Thoracic aorta (tissue), 2 donors: ENCODE data around the gene HSPA12A. TPM values are rescaled to one million over a fixed set of nuclear protein-coding genes. Genes with fewer than 3 reads are reported as not detected.
A peak's percentile ranks its signal among the peaks of the same experiment; 100 is the strongest.

Experiments used
- ATAC-seq: fragments of 150-250 bp; one replicate; pipeline ENCODE4 v1.8.0; 2017; ENCODE audit warnings: low read depth; ENCODE audit not compliant: insufficient number of reproducible peaks, low FRiP score
- DNase-seq: peaks from one replicate; pipeline ENCODE4 v3.0.0-alpha.2; 2020; ENCODE audit warnings: low spot score
- H3K27ac ChIP-seq, 2 donors: fragments of 200-600 bp; sonication (generic); 1 replicate in 1 of 2; 2 replicates in 1 of 2; pipeline ENCODE4 v1.5.1; 2016; ENCODE audit warnings: mild to moderate bottlenecking in 2 of 2, moderate library complexity in 2 of 2
- H3K27me3 ChIP-seq: fragments of 200-600 bp; sonication (generic); replicated peaks from 2 replicates; pipeline ENCODE4 v1.6.0; 2016; ENCODE audit warnings: mild to moderate bottlenecking; ENCODE audit not compliant: insufficient read depth
- H3K36me3 ChIP-seq: fragments of 200-600 bp; sonication (generic); one replicate; pipeline ENCODE4 v1.5.1; 2016
- H3K4me1 ChIP-seq, 2 donors: fragments of 200-600 bp; sonication (generic); 1 replicate in 1 of 2; 2 replicates in 1 of 2; pipeline versions ENCODE4 v1.5.1 to v1.6.0; 2016; ENCODE audit warnings: low read depth in 2 of 2, mild to moderate bottlenecking in 1 of 2; ENCODE audit not compliant: control insufficient read depth in 1 of 2
- H3K4me3 ChIP-seq: fragments of 200-600 bp; sonication (generic); 2 replicates; pipeline ENCODE4 v1.5.1; 2016; ENCODE audit warnings: mild to moderate bottlenecking
- H3K9me3 ChIP-seq: fragments of 200-600 bp; sonication (generic); 2 replicates; pipeline ENCODE4 v1.5.1; 2016
- total RNA-seq, 2 donors: library from RNA; depleted of rRNA; stranded (reverse); fragments of >200 nt; gene quantifications; one replicate each; pipeline versions ENCODE4 v1.1.0 to v1.2.3, GENCODE V29; 2016
- TF ChIP-seq, protein P1 (sequence below): fragments of 200-600 bp; sonication (generic); IDR thresholded peaks from one replicate; pipeline ENCODE4 v1.5.1; 2019; ENCODE audit warnings: antibody characterized with exemption

The HSPA12A gene
- total RNA-seq, 2 donors from 2014 or later: 10.2 to 13.6 TPM

DNA sequence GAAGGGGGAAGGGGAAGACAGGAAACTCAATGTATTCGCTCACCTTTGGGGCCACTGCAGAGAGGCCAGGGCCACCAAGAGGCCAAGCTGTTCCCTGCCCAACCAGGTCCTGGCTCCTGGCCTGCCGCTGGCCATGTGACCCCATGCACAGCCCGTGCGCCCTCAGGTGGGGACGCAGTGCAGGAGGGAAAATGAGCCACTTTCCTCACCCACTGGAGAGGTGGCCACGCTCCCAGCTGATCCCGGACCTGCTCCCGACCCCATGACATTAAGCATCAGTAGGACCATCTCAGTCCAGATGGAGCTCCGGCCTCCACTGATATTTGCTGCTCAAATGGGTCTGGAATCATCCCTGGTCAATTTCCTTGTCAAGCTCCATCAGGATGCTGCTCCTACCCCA is 40.2 kb downstream of the HSPA12A start:
- H3K27ac ChIP-seq: no peak overlapping the region
- no peaks in the 10 kb centered on the region for H3K36me3 ChIP-seq
- TF ChIP-seq, protein P1, sequence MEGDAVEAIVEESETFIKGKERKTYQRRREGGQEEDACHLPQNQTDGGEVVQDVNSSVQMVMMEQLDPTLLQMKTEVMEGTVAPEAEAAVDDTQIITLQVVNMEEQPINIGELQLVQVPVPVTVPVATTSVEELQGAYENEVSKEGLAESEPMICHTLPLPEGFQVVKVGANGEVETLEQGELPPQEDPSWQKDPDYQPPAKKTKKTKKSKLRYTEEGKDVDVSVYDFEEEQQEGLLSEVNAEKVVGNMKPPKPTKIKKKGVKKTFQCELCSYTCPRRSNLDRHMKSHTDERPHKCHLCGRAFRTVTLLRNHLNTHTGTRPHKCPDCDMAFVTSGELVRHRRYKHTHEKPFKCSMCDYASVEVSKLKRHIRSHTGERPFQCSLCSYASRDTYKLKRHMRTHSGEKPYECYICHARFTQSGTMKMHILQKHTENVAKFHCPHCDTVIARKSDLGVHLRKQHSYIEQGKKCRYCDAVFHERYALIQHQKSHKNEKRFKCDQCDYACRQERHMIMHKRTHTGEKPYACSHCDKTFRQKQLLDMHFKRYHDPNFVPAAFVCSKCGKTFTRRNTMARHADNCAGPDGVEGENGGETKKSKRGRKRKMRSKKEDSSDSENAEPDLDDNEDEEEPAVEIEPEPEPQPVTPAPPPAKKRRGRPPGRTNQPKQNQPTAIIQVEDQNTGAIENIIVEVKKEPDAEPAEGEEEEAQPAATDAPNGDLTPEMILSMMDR: no peak
- DNase-seq (no peak), ATAC-seq (no peak)
- H3K27me3 ChIP-seq: no peaks in the 10 kb centered on the region
- H3K4me1 ChIP-seq: peaks cover 0 to 10% of the 10 kb centered on the region in 2 donors
- no peak overlapping the region for H3K4me3 ChIP-seq
- no peaks in the 10 kb centered on the region for H3K9me3 ChIP-seq

- Histone ChIP-seq H3K9me3 (no peaks in the 10 kb centered on the region), H3K4me1 (peaks cover 0 to 10% of the 10 kb centered on the region in 2 donors), H3K27me3 (no peaks in the 10 kb centered on the region), H3K4me3 (peak overlapping the region; percentile 12), H3K36me3 (no peaks in the 10 kb centered on the region), H3K27ac (no peak overlapping the region)
- TF ChIP-seq, protein P1: no peak
- ATAC-seq (no peak), DNase-seq (no peak)
Measured at GRCh38 chr10:116699471-116700150, 42.8 kb downstream of the HSPA12A start.

- no peak for ATAC-seq
- H3K4me3 ChIP-seq: peak overlapping the region; percentile 12
- H3K27ac ChIP-seq: no peak overlapping the region
- H3K27me3 ChIP-seq: no peaks in the 10 kb centered on the region
- DNase-seq: no peak
- peaks cover 0 to 10% of the 10 kb centered on the region in 2 donors for H3K4me1 ChIP-seq
- TF ChIP-seq, protein P1: no peak
- no peaks in the 10 kb centered on the region for H3K9me3 ChIP-seq
- no peaks in the 10 kb centered on the region for H3K36me3 ChIP-seq
Measured at GRCh38 chr10:116699049-116699448, 43.3 kb downstream of the HSPA12A start.

DNA sequence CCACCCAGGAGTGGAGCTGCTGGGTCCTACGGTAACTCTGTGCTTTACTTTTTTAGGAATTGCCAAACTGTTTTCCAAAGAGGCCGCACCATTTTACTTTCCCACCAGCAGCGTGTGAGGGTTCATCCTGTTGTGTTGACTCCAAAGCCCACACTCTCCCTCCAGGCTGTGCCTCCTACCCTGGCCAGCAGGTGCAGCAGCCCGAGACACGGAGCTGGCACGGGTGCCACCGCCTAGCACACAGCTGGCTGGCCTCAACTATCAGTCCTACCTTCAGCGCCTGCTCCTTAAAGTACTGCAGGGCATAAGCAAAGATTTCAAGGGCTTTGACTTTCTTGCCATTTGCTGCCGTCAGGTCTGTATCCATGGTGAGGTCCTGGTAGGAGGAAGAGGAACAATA is 44.0 kb downstream of the HSPA12A start:
- H3K9me3 ChIP-seq: no peaks in the 10 kb centered on the region
- peaks cover 5 to 15% of the 10 kb centered on the region in 2 donors for H3K4me1 ChIP-seq
- H3K27me3 ChIP-seq: no peaks in the 10 kb centered on the region
- ATAC-seq (no peak), DNase-seq (no peak)
- no peak overlapping the region for H3K4me3 ChIP-seq
- H3K36me3 ChIP-seq: no peaks in the 10 kb centered on the region
- TF ChIP-seq, protein P1: no peak
- no peak overlapping the region for H3K27ac ChIP-seq

DNA sequence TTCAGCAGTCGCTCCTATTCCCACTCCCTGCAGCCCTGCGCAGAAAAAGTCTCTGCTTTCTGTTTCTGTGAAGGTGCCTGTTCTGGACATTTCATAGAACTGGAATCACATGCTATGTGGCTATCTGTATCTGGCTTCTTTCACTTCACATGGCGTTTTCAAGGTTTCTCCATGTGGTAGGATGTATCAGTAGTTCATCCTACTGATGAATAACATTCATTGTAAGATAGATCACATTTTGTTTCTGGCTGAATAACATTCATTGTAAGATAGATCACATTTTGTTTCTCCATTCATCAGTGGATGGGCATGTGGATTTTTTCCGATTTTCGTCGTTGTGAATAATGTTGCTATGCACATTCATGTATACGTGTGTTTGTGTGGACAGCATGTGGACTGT is 44.5 kb downstream of the HSPA12A start:
- ATAC-seq (no peak), DNase-seq (no peak)
- Histone ChIP-seq H3K4me1 (peaks cover 5 to 17% of the 10 kb centered on the region in 2 donors), H3K36me3 (no peaks in the 10 kb centered on the region), H3K27ac (no peak overlapping the region), H3K9me3 (no peaks in the 10 kb centered on the region), H3K4me3 (no peak overlapping the region), H3K27me3 (no peaks in the 10 kb centered on the region)
- TF ChIP-seq, protein P1: no peak
